Subcutaneous adipose tissue (tissue), 4 donors: ENCODE results near the gene FRS3. TPM values are rescaled to one million over a fixed set of nuclear protein-coding genes. Genes with fewer than 3 reads are reported as not detected.

Experiments
- total RNA-seq, 4 donors: library from RNA; depleted of rRNA; stranded (reverse); fragments of >200 nt; gene quantifications; one replicate each; pipeline ENCODE4 v1.1.0, GENCODE V29; 2016
- TF ChIP-seq, protein P1 (sequence below): fragments of 450-650 bp; IDR thresholded peaks from one replicate; pipeline ENCODE4 v1.5.1; 2016; ENCODE audit warnings: low read depth, mild to moderate bottlenecking, control low read depth, antibody characterized with exemption, moderate library complexity

Gene FRS3
- total RNA-seq, 4 donors from 2014 or later = 2.1 to 6.8 (median 3.6) TPM

GRCh38 chr6:41801380-41801779 lies 21.7 kb upstream of the FRS3 start:
- TF ChIP-seq, protein P1, sequence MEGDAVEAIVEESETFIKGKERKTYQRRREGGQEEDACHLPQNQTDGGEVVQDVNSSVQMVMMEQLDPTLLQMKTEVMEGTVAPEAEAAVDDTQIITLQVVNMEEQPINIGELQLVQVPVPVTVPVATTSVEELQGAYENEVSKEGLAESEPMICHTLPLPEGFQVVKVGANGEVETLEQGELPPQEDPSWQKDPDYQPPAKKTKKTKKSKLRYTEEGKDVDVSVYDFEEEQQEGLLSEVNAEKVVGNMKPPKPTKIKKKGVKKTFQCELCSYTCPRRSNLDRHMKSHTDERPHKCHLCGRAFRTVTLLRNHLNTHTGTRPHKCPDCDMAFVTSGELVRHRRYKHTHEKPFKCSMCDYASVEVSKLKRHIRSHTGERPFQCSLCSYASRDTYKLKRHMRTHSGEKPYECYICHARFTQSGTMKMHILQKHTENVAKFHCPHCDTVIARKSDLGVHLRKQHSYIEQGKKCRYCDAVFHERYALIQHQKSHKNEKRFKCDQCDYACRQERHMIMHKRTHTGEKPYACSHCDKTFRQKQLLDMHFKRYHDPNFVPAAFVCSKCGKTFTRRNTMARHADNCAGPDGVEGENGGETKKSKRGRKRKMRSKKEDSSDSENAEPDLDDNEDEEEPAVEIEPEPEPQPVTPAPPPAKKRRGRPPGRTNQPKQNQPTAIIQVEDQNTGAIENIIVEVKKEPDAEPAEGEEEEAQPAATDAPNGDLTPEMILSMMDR = no peak

GRCh38 chr6:41799559-41799911 lies 19.8 kb upstream of the FRS3 start:
- TF ChIP-seq, protein P1 = no peak

- TF ChIP-seq, protein P1 = no peak
Observed at GRCh38 chr6:41798901-41799558, 19.3 kb upstream of the FRS3 start.

DNA sequence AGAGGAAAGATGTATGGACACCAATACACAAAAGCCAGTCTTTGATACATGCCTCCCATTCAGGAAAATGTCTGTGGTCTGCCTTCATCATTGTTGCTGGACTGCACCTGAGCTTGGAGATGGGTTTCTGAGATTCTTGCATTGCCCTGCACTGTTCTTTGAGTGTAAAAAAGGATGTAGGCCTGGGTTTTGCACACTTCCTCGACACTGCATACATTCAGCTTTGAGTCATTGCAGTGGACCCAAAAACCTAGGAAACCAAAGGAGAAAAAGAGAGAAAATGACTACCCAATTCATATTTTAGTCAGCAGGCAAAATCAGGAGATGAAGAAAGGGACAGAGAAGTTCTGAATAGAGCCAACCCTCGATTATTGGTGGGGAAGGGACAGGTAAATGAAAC lies 16.8 kb upstream of the FRS3 start:
- TF ChIP-seq, protein P1 = no peak

- TF ChIP-seq, protein P1 = no peak
Observed at GRCh38 chr6:41791984-41792383, 12.3 kb upstream of the FRS3 start.

DNA sequence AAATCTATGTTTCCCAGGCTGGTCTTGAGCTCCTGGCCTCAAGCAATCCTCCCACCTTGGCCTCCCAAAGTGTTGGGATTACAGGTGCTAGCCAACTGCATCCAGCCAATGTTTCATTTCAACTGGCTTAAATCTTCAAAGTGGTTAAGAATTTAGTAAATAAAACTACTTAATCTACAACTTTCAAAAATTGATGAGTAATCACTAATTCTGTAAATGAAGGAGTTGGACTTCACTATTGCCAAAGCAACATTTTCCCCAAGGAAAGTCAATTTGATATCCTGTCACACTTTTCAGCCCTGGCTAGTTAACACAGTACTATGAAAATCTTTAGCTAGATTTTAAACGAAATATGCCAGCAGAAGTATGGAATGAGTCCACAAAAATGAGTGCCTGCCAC lies 11.6 kb upstream of the FRS3 start:
- TF ChIP-seq, protein P1 = no peak

DNA sequence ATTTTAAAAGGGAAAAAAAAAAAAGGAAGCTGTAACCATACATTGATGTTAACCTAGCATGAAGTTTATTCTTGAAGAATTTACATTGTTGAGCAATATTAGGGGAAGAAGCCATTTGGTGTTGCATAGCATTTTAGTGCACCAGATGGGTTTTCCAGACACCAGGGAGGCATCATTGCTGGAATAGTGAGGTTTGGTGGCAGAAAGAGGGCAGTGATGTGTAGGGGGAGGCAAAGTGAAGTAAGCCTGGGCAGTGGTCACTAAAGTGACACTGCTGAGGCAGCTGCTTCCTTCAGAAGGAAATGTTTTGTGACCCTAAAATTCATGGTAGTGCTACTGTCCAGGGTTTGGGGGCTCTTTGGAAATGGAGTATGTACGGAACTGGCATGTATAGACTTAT lies 10.3 kb upstream of the FRS3 start:
- TF ChIP-seq, protein P1 = no peak
